A549 (cell line): ENCODE measurements around the gene GCK. TPM values are rescaled to one million over a fixed set of nuclear protein-coding genes. Genes with fewer than 3 reads are reported as not detected.

ENCODE experiments used
- ATAC-seq, 2 experiments: fragments of 200-7000 bp in 1 of 2; fragments of >200 bp in 1 of 2; cut with Nextera tagmentation in 1 of 2; cut with Tn5 transposase in 1 of 2; 3 replicates each; pipeline versions ENCODE4 v1.8.0 to v1.9.1; 2018 to 2020; ENCODE audit warnings: mild to moderate bottlenecking in 1 of 2, moderate library complexity in 1 of 2
- CTCF ChIA-PET: fragments of 300-600 bp; sonication (Branson Sonifier 250); formaldehyde crosslinking; extraction: SDS; loops from one replicate; lab custom pipeline; 2021; ENCODE audit warnings: antibody characterized with exemption, inconsistent platforms; lab: Yijun Ruan, JAX
- POLR2A ChIA-PET: fragments of 350-600 bp; formaldehyde crosslinking; extraction: SDS; loops from one replicate; lab custom pipeline; 2021; ENCODE audit warnings: antibody characterized with exemption, inconsistent platforms; lab: Yijun Ruan, JAX
- DNase-seq, 2 experiments: peaks; one replicate each; pipeline versions ENCODE4 v3.0.0 to v3.0.0-alpha.2; 2011 to 2016; ENCODE audit warnings: low read depth in 1 of 2, low spot score in 1 of 2
- FAIRE-seq: peaks from 2 replicates; lab custom pipeline; 2011; peaks lifted over from hg19 to GRCh38; lab: Jason Lieb, UNC
- H3K27ac ChIP-seq, 2 experiments: fragments of >200 bp; sonication (Bioruptor Twin); formaldehyde crosslinking; 3 replicates each; pipeline ENCODE4 v1.5.1; 2016 to 2017
- H3K4me1 ChIP-seq: fragments of >200 bp; sonication (Bioruptor Twin); formaldehyde crosslinking; 3 replicates; pipeline ENCODE4 v1.6.1; 2016
- H3K4me2 ChIP-seq: fragments of >200 bp; sonication (Bioruptor Twin); formaldehyde crosslinking; 3 replicates; pipeline ENCODE4 v1.6.1; 2016
- H3K4me3 ChIP-seq: fragments of >200 bp; sonication (Bioruptor Twin); formaldehyde crosslinking; 3 replicates; pipeline ENCODE4 v1.5.1; 2016
- H3K9me3 ChIP-seq: fragments of >200 bp; sonication (Bioruptor Twin); formaldehyde crosslinking; 3 replicates; pipeline ENCODE4 v1.6.1; 2016
- CBX2 ChIP-seq: fragments of 200-600 bp; sonication (generic); IDR thresholded peaks from 2 replicates; pipeline ENCODE4 v1.6.1; 2016; ENCODE audit warnings: low read depth, mild to moderate bottlenecking, borderline replicate concordance
- CEBPB ChIP-seq, 2 experiments: fragments of >200 bp in 1 of 2; sonication (Bioruptor Twin) in 1 of 2; formaldehyde crosslinking in 1 of 2; IDR thresholded peaks; 2 replicates each; pipeline ENCODE4 v1.6.1; 2012 to 2016
- CHD2 ChIP-seq: fragments of 150-350 bp; IDR thresholded peaks from 2 replicates; pipeline ENCODE4 v1.6.1; 2014; ENCODE audit warnings: low read length; ENCODE audit not compliant: partially characterized antibody
- CHD4 ChIP-seq: fragments of 200-600 bp; sonication (generic); IDR thresholded peaks from 2 replicates; pipeline ENCODE4 v1.6.1; 2016; ENCODE audit warnings: antibody characterized with exemption, mild to moderate bottlenecking, borderline replicate concordance
- FOXS1 ChIP-seq: fragments of 250-450 bp; sonication (Bioruptor Pico); IDR thresholded peaks from 2 replicates; pipeline ENCODE4 v1.5.0; 2020; ENCODE audit warnings: mild to moderate bottlenecking, moderate library complexity
- GATA3 ChIP-seq: IDR thresholded peaks from 2 replicates; pipeline ENCODE4 v1.6.1; 2012; ENCODE audit warnings: borderline replicate concordance
- HOXB13 ChIP-seq: fragments of 250-450 bp; sonication (Bioruptor Pico); IDR thresholded peaks from 2 replicates; pipeline ENCODE4 v1.5.0; 2020; ENCODE audit warnings: low read depth, mild to moderate bottlenecking, moderate library complexity
- KDM1A ChIP-seq: fragments of 200-600 bp; sonication (generic); IDR thresholded peaks from 2 replicates; pipeline ENCODE4 v1.6.1; 2016; ENCODE audit warnings: low read depth, mild to moderate bottlenecking
- MYC ChIP-seq: IDR thresholded peaks from 2 replicates; pipeline ENCODE4 v1.6.1; 2012; ENCODE audit warnings: mild to moderate bottlenecking, inconsistent platforms, low read length, improper control_type of control experiment, borderline replicate concordance
- NFE2L2 ChIP-seq: fragments of 150-350 bp; conservative IDR thresholded peaks from 2 replicates; pipeline ENCODE4 v1.6.1; 2014; ENCODE audit warnings: low read length
- POLR2AphosphoS2 ChIP-seq: conservative IDR thresholded peaks from 2 replicates; pipeline ENCODE4 v1.6.1; 2012; ENCODE audit warnings: low read length, improper control_type of control experiment, inconsistent platforms
- RNF2 ChIP-seq: fragments of 200-600 bp; sonication (generic); IDR thresholded peaks from 2 replicates; pipeline ENCODE4 v1.6.1; 2016; ENCODE audit warnings: low read depth, mild to moderate bottlenecking, antibody characterized with exemption, moderate library complexity, borderline replicate concordance
- TP53 ChIP-seq: fragments of 250-450 bp; sonication (Bioruptor Pico); IDR thresholded peaks from 2 replicates; pipeline ENCODE4 v1.5.0; 2021; ENCODE audit warnings: mild to moderate bottlenecking, moderate library complexity
- WGBS: methylation state at CpG from one replicate; pipeline ENCODE4 v1.1.6; 2017; ENCODE audit errors: missing lambda C conversion rate; 5-methylcytosine and 5-hydroxymethylcytosine counted together
- polyA plus RNA-seq, 4 experiments: library from polyadenylated mRNA; depleted of rRNA in 3 of 4; stranded (reverse); fragments of >200 nt; fragmentation: RNase III in 1 of 4; extraction: RNeasy Plus Mini Kit Qiagen cat#74134 plus additional on column Dnase treatment in 1 of 4; gene quantifications; 2 replicates in 3 of 4; 3 replicates in 1 of 4; pipeline ENCODE4 v1.2.3, GENCODE V29; 2011 to 2017
- TF ChIP-seq, protein P1 (sequence below): fragments of >200 bp; sonication (Bioruptor Twin); formaldehyde crosslinking; IDR thresholded peaks from 3 replicates; pipeline ENCODE4 v1.5.1; 2016
- TF ChIP-seq, protein P2 (sequence below): fragments of 200-600 bp; sonication (generic); IDR thresholded peaks from 2 replicates; pipeline ENCODE4 v1.6.1; 2016; ENCODE audit warnings: antibody characterized with exemption, mild to moderate bottlenecking, moderate library complexity
- TF ChIP-seq, protein P3 (sequence below): fragments of >200 bp; sonication (Bioruptor Twin); formaldehyde crosslinking; IDR thresholded peaks from 2 replicates; pipeline ENCODE4 v1.6.1; 2016
- TF ChIP-seq, protein P4 (sequence below): IDR thresholded peaks from 2 replicates; pipeline ENCODE4 v1.6.1; 2012

GCK gene
- polyA plus RNA-seq, 2 of the 4 experiments (the other 2 are of a cell fraction) = 0.12 TPM; not detected in 1

DNA sequence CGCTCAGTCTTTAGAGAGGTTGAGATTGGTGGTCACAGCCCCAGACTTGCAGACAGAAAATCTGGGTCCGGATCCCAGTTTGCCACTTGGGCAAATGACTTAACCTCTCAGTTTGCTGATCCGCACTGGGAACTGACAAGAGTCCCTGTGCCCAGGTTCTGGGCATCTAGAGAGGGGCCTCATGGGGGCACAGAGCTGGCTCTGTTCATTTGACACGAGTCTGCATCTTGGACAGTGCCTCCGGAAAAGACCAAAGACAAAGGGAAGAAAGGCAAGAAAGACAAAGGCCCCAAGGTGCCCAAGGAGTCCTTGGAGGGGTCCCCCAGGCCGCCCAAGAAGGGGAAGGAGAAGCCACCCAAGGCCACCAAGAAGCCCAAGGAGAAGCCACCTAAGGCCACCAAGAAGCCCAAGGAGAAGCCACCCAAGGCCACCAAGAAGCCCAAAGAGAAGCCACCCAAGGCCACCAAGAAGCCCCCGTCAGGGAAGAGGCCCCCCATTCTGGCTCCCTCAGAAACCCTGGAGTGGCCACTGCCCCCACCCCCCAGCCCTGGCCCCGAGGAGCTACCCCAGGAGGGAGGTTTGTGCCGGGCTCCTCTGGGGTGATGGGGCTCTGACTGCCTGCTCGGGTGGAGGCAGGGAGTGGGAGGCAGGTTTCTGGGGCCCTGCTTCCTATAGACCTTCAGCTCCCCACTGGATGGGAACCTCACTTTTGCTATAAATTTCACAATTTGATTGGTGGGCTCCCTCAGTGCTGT is 82.8 kb downstream of the GCK start:
- H3K4me1 ChIP-seq = peaks cover 8% of the 10 kb centered on the region; the same call in 1 of the 3 replicates
- DNase-seq = no peak
- no peak for FAIRE-seq
- H3K4me2 ChIP-seq = no peak overlapping the region
- TF ChIP-seq GATA3 = no peak
- no peak for TF ChIP-seq FOXS1
- no peak for TF ChIP-seq HOXB13
- TF ChIP-seq MYC = no peak
- TF ChIP-seq CEBPB (IDR thresholded peaks at IDR 0.05) = no peak
- TF ChIP-seq KDM1A = no peak
- TF ChIP-seq, protein P1, sequence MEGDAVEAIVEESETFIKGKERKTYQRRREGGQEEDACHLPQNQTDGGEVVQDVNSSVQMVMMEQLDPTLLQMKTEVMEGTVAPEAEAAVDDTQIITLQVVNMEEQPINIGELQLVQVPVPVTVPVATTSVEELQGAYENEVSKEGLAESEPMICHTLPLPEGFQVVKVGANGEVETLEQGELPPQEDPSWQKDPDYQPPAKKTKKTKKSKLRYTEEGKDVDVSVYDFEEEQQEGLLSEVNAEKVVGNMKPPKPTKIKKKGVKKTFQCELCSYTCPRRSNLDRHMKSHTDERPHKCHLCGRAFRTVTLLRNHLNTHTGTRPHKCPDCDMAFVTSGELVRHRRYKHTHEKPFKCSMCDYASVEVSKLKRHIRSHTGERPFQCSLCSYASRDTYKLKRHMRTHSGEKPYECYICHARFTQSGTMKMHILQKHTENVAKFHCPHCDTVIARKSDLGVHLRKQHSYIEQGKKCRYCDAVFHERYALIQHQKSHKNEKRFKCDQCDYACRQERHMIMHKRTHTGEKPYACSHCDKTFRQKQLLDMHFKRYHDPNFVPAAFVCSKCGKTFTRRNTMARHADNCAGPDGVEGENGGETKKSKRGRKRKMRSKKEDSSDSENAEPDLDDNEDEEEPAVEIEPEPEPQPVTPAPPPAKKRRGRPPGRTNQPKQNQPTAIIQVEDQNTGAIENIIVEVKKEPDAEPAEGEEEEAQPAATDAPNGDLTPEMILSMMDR = no peak
- TF ChIP-seq CHD4 = no peak
- no peak for TF ChIP-seq CBX2
- TF ChIP-seq POLR2AphosphoS2 = no peak
- TF ChIP-seq CHD2 = no peak
- TF ChIP-seq, protein P2, sequence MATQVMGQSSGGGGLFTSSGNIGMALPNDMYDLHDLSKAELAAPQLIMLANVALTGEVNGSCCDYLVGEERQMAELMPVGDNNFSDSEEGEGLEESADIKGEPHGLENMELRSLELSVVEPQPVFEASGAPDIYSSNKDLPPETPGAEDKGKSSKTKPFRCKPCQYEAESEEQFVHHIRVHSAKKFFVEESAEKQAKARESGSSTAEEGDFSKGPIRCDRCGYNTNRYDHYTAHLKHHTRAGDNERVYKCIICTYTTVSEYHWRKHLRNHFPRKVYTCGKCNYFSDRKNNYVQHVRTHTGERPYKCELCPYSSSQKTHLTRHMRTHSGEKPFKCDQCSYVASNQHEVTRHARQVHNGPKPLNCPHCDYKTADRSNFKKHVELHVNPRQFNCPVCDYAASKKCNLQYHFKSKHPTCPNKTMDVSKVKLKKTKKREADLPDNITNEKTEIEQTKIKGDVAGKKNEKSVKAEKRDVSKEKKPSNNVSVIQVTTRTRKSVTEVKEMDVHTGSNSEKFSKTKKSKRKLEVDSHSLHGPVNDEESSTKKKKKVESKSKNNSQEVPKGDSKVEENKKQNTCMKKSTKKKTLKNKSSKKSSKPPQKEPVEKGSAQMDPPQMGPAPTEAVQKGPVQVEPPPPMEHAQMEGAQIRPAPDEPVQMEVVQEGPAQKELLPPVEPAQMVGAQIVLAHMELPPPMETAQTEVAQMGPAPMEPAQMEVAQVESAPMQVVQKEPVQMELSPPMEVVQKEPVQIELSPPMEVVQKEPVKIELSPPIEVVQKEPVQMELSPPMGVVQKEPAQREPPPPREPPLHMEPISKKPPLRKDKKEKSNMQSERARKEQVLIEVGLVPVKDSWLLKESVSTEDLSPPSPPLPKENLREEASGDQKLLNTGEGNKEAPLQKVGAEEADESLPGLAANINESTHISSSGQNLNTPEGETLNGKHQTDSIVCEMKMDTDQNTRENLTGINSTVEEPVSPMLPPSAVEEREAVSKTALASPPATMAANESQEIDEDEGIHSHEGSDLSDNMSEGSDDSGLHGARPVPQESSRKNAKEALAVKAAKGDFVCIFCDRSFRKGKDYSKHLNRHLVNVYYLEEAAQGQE = no peak
- TF ChIP-seq, protein P3, sequence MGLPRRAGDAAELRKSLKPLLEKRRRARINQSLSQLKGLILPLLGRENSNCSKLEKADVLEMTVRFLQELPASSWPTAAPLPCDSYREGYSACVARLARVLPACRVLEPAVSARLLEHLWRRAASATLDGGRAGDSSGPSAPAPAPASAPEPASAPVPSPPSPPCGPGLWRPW = no peak
- ChIA-PET POLR2A (no interaction called here), CTCF (interaction anchor here (0.7 to 1.1 kb wide), 2 partner anchors 9 to 10 kb away, joined by 3 read pairs; no protein-coding TSS in a partner anchor)
- WGBS = 61% methylated on average over 10 of the region's 10 CpGs
- H3K4me3 ChIP-seq = no peak overlapping the region
- no peaks in the 10 kb centered on the region for H3K9me3 ChIP-seq
- no peak overlapping the region for H3K27ac ChIP-seq
- no peak for ATAC-seq

DNA sequence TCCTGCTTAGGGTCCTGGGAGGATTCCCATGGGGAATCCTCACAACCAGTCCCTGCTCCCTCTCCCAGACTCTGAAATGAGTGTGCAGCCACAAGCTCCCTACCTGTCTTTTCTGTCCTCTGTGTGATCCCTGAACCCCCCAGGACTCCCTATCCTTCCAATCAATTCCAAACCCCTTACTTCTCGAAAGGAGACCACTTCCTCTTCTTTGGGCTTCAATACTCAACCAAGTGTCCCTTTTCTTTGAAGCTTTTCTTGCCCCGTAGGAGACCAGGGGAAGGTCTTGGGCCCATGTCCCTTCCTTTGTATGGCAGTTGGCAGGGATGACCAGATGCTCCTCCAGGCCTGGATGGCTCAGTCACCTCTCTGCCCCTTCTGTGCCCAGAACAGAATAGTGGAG is 83.4 kb downstream of the GCK start:
- H3K27ac ChIP-seq = 0 out of 6 replicates have a peak overlapping the region, but pooled peaks of 1 of the 2 experiments have one; percentile 5
- peaks cover 8% of the 10 kb centered on the region; the same call in 1 of the 3 replicates for H3K4me1 ChIP-seq
- DNase-seq (no peak), ATAC-seq (no peak; a peak in 1 of 6 replicates), FAIRE-seq (no peak)
- H3K9me3 ChIP-seq = no peaks in the 10 kb centered on the region
- WGBS = 78% methylated on average over 2 of the region's 2 CpGs
- ChIA-PET POLR2A (no interaction called here), CTCF (interaction anchor here (0.8 to 0.9 kb wide), 2 partner anchors 12 to 33 kb away, joined by 3 to 4 read pairs; no protein-coding TSS in a partner anchor)
- no peak overlapping the region for H3K4me3 ChIP-seq
- no peak for TF ChIP-seq TP53
- no peak for TF ChIP-seq CEBPB (IDR thresholded peaks at IDR 0.05)
- TF ChIP-seq, protein P4, sequence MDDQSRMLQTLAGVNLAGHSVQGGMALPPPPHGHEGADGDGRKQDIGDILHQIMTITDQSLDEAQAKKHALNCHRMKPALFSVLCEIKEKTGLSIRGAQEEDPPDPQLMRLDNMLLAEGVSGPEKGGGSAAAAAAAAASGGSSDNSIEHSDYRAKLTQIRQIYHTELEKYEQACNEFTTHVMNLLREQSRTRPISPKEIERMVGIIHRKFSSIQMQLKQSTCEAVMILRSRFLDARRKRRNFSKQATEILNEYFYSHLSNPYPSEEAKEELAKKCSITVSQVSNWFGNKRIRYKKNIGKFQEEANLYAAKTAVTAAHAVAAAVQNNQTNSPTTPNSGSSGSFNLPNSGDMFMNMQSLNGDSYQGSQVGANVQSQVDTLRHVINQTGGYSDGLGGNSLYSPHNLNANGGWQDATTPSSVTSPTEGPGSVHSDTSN = no peak
- no peak for TF ChIP-seq RNF2
- TF ChIP-seq, protein P2 = no peak
- TF ChIP-seq NFE2L2 = no peak
- no peak overlapping the region for H3K4me2 ChIP-seq
